NK-92 treated with Interleukin-12 subunit alpha and Interleukin-12 subunit beta, amount 100 ng/mL, for 24 hours (cell line): Measurements from ENCODE around the gene PDGFA.

Experiments used
- DNase-seq: peaks from one replicate; lab custom pipeline; 2025; lab: John Stamatoyannopoulos, UW

Gene PDGFA

GRCh38 chr7:516606-517456 lies 2.8 kb downstream of the PDGFA start:
- DNase-seq, result no peak

GRCh38 chr7:516216-516605 lies 3.4 kb downstream of the PDGFA start:
- no peak for DNase-seq

GRCh38 chr7:515628-516027 lies 4.0 kb downstream of the PDGFA start:
- no peak for DNase-seq

GRCh38 chr7:514651-515598 lies 4.7 kb downstream of the PDGFA start:
- no peak for DNase-seq

GRCh38 chr7:514242-514641 lies 5.4 kb downstream of the PDGFA start:
- DNase-seq, result no peak

GRCh38 chr7:513521-514166 lies 6.0 kb downstream of the PDGFA start:
- DNase-seq, result no peak

GRCh38 chr7:512541-513311 lies 6.9 kb downstream of the PDGFA start:
- no peak for DNase-seq

- DNase-seq, result no peak
These were observed 7.5 kb downstream of the PDGFA start for GRCh38 chr7:512146-512510.

GRCh38 chr7:511476-512145 lies 8.0 kb downstream of the PDGFA start:
- no peak for DNase-seq

- DNase-seq, result no peak
These were observed 8.8 kb downstream of the PDGFA start for GRCh38 chr7:510782-511281.

- no peak for DNase-seq
These were observed 9.5 kb downstream of the PDGFA start for GRCh38 chr7:510131-510481.

GRCh38 chr7:509426-510130 lies 10.1 kb downstream of the PDGFA start:
- DNase-seq, result no peak

GRCh38 chr7:508461-509170 lies 11.0 kb downstream of the PDGFA start:
- no peak for DNase-seq

GRCh38 chr7:507623-508300 lies 11.9 kb downstream of the PDGFA start:
- DNase-seq, result no peak

- DNase-seq, result no peak
These were observed 12.6 kb downstream of the PDGFA start for GRCh38 chr7:506921-507622.

GRCh38 chr7:506391-506831 lies 13.2 kb downstream of the PDGFA start:
- DNase-seq, result no peak

- no peak for DNase-seq
These were observed 14.5 kb downstream of the PDGFA start for GRCh38 chr7:505171-505570.
